ENCODE results near the gene ACTR5.
A peak's percentile ranks its signal among the peaks of the same experiment; 100 is the strongest.

ACTR5 gene

GRCh38 chr20:38748097-38748860 is at the start of gene ACTR5:
Gene ACTR5, plus strand, starts transcription at chr20:38748460. Its CDS starts 19 bp downstream, at chr20:38748479.
- DNase-seq (ENCODE audit: low read depth) = peak; percentile 98

- no peak for DNase-seq (ENCODE audit: low read depth)
These were observed 49.7 kb upstream of the ACTR5 start for GRCh38 chr20:38698541-38698940.

- no peak for DNase-seq (ENCODE audit: low read depth)
These were observed 48.1 kb upstream of the ACTR5 start for GRCh38 chr20:38700141-38700540.

GRCh38 chr20:38700926-38701325 is 47.3 kb upstream of the ACTR5 start:
- no peak for DNase-seq (ENCODE audit: low read depth)

- DNase-seq (ENCODE audit: low read depth) = no peak
These were observed 44.7 kb upstream of the ACTR5 start for GRCh38 chr20:38703526-38703925.

GRCh38 chr20:38704136-38704535 is 44.1 kb upstream of the ACTR5 start:
- DNase-seq (ENCODE audit: low read depth) = no peak

- DNase-seq (ENCODE audit: low read depth) = no peak
These were observed 41.8 kb upstream of the ACTR5 start for GRCh38 chr20:38706509-38706908.

GRCh38 chr20:38714308-38714707 is 34.0 kb upstream of the ACTR5 start:
- no peak for DNase-seq (ENCODE audit: low read depth)

GRCh38 chr20:38715646-38716045 is 32.6 kb upstream of the ACTR5 start:
- DNase-seq (ENCODE audit: low read depth) = no peak

- DNase-seq (ENCODE audit: low read depth) = no peak
These were observed 25.6 kb upstream of the ACTR5 start for GRCh38 chr20:38722683-38723016.

GRCh38 chr20:38723017-38723847 is 25.0 kb upstream of the ACTR5 start:
- no peak for DNase-seq (ENCODE audit: low read depth)

GRCh38 chr20:38723848-38724625 is 24.2 kb upstream of the ACTR5 start, which contains the start of gene SLC32A1:
Gene SLC32A1, plus strand, starts transcription at chr20:38724486. Its CDS starts 239 bp downstream, at chr20:38724725.
- DNase-seq (ENCODE audit: low read depth) = no peak

GRCh38 chr20:38724626-38725147 is 23.6 kb upstream of the ACTR5 start:
- DNase-seq (ENCODE audit: low read depth) = no peak

GRCh38 chr20:38725148-38725901 is 22.9 kb upstream of the ACTR5 start:
- DNase-seq (ENCODE audit: low read depth) = no peak

- no peak for DNase-seq (ENCODE audit: low read depth)
These were observed 22.1 kb upstream of the ACTR5 start for GRCh38 chr20:38725931-38726803.

- DNase-seq (ENCODE audit: low read depth) = no peak
These were observed 21.3 kb upstream of the ACTR5 start for GRCh38 chr20:38726804-38727606.

- no peak for DNase-seq (ENCODE audit: low read depth)
These were observed 20.6 kb upstream of the ACTR5 start for GRCh38 chr20:38727607-38728190.

GRCh38 chr20:38728191-38728781 is 20.0 kb upstream of the ACTR5 start:
- DNase-seq (ENCODE audit: low read depth) = no peak

All from stimulated activated CD8-positive, alpha-beta memory T cell treated with anti-CD3 and anti-CD28 coated beads, Interleukin-15, amount 100 ng/mL, for 1 hour (primary cell).